ENCODE results near the gene OOSP2. TPM values are rescaled to one million over a fixed set of nuclear protein-coding genes. Genes with fewer than 3 reads are reported as not detected.

OOSP2 gene
- total and polyA plus RNA-seq, 2 donors (not counting 1 experiment from before 2014, with no cell fraction given), result not detected

- DNase-seq (no peak), ATAC-seq (ENCODE audit: low read depth) (no peak)
- H3K4me2 ChIP-seq (replicated peaks; ENCODE audit: low read depth, low read length, poor library complexity, severe bottlenecking), result no peak overlapping the region
- no peaks in the 10 kb centered on the region for H3K9me3 Mint-ChIP-seq (ENCODE audit: insufficient read depth)
- no peaks in the 10 kb centered on the region for H3K27me3 ChIP-seq (replicated peaks in 1 of 4; ENCODE audit: control extremely low read depth in 1 of 4, control insufficient read depth in 3 of 4, insufficient read depth in 4 of 4, low read length in 3 of 4)
- H3K4me1 Mint-ChIP-seq, result no peaks in the 10 kb centered on the region
- H3K4me1 ChIP-seq (ENCODE audit: control insufficient read depth in 2 of 2, insufficient read depth in 2 of 2, low read length in 2 of 2), result no peaks in the 10 kb centered on the region
- no peaks in the 10 kb centered on the region for H3K36me3 ChIP-seq (replicated peaks in 1 of 2; ENCODE audit: control extremely low read depth in 1 of 2, control insufficient read depth in 1 of 2, extremely low read depth in 1 of 2, insufficient read depth in 2 of 2, low read length in 1 of 2)
- TF ChIP-seq EZH2 (IDR thresholded peaks at IDR 0.05; ENCODE audit: borderline replicate concordance, insufficient read depth, low read depth, low read length, poor library complexity, severe bottlenecking) (no peak), CTCF (IDR thresholded peaks at IDR 0.05) (no peak)
- no peaks in the 10 kb centered on the region for H3K9me3 ChIP-seq (ENCODE audit: control extremely low read depth in 1 of 3, control insufficient read depth in 2 of 3, insufficient read depth in 1 of 3, low read length in 2 of 3)
- no peak overlapping the region for H3K27ac Mint-ChIP-seq
- CTCF ChIA-PET, result no interaction called here
- H3K4me3 ChIP-seq (ENCODE audit: control extremely low read depth in 1 of 5, extremely low read depth in 1 of 5, insufficient read depth in 1 of 5, low read depth in 2 of 5, low read length in 4 of 5), result no peak overlapping the region
- H3K27ac ChIP-seq (ENCODE audit: low read length in 2 of 2), result no peak overlapping the region
- intact Hi-C loops (cut with micrococcal nuclease), result no loop called here
- H3K9ac ChIP-seq (ENCODE audit: low read length), result no peak overlapping the region
- POLR2A ChIA-PET, result no interaction called here
- H3K4me3 Mint-ChIP-seq, result no peak overlapping the region
- H2AFZ ChIP-seq (ENCODE audit: insufficient read depth, low read depth, low read length, poor library complexity, severe bottlenecking), result no peak overlapping the region
- no peaks in the 10 kb centered on the region for H4K20me1 ChIP-seq (ENCODE audit: control insufficient read depth, insufficient read depth, low read length, poor library complexity, severe bottlenecking)
- H3K79me2 ChIP-seq (ENCODE audit: control insufficient read depth, insufficient read depth, low read length), result no peaks in the 10 kb centered on the region
- no CpG with 5 or more reads among the region's 1 CpG for WGBS (ENCODE audit: insufficient coverage)
- peaks cover 21% of the 10 kb centered on the region for H3K27me3 Mint-ChIP-seq
Observed at GRCh38 chr11:60005360-60005759, 34.8 kb upstream of the OOSP2 start.

DNA sequence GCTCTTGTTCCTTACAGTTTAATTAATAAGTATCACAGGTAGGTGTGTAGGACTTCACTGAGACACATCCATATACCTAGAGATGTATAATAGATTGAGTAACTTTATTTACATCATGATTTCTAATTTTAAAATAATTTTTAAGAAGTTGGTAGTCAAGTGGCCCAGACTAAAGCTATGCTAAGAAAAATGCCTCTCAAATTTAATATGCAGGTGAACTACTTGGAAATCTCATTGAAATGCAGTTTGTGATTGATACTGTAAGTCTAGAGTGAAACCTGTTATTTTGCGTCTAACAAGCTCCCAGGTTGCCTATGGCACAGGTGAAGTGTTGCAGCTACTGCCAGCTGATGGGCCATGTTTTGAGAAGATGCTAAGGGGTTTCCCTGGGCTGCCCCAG lies 23.3 kb upstream of the OOSP2 start, which contains the start of gene OOSP4B:
OOSP4B (plus strand) TSS at position 301 of the 400 bp plus-strand sequence.
- H3K4me3 Mint-ChIP-seq, result no peak within 1 kb of the TSS
- H4K20me1 ChIP-seq (ENCODE audit: control insufficient read depth, insufficient read depth, low read length, poor library complexity, severe bottlenecking), result no peaks in the 10 kb centered on the region
- H3K27me3 ChIP-seq (replicated peaks in 1 of 4; ENCODE audit: control extremely low read depth in 1 of 4, control insufficient read depth in 3 of 4, insufficient read depth in 4 of 4, low read length in 3 of 4), result no peaks in the 10 kb centered on the region
- H3K4me3 ChIP-seq (ENCODE audit: control extremely low read depth in 1 of 5, extremely low read depth in 1 of 5, insufficient read depth in 1 of 5, low read depth in 2 of 5, low read length in 4 of 5), result no peak within 1 kb of the TSS
- CTCF ChIA-PET, result no interaction called here
- no peaks in the 10 kb centered on the region for H3K79me2 ChIP-seq (ENCODE audit: control insufficient read depth, insufficient read depth, low read length)
- ATAC-seq (ENCODE audit: low read depth) (no peak), DNase-seq (no peak)
- H3K9me3 Mint-ChIP-seq (ENCODE audit: insufficient read depth), result no peaks in the 10 kb centered on the region
- H3K9me3 ChIP-seq (ENCODE audit: control extremely low read depth in 1 of 3, control insufficient read depth in 2 of 3, insufficient read depth in 1 of 3, low read length in 2 of 3), result peaks cover 0 to 7% (median 0%) of the 10 kb centered on the region in 3 donors
- no peak within 1 kb of the TSS for H3K27ac Mint-ChIP-seq
- H3K36me3 ChIP-seq (replicated peaks in 1 of 2; ENCODE audit: control extremely low read depth in 1 of 2, control insufficient read depth in 1 of 2, extremely low read depth in 1 of 2, insufficient read depth in 2 of 2, low read length in 1 of 2), result no peaks in the 10 kb centered on the region
- H2AFZ ChIP-seq (ENCODE audit: insufficient read depth, low read depth, low read length, poor library complexity, severe bottlenecking), result no peak within 1 kb of the TSS
- no peak within 1 kb of the TSS for H3K4me2 ChIP-seq (replicated peaks; ENCODE audit: low read depth, low read length, poor library complexity, severe bottlenecking)
- no peaks in the 10 kb centered on the region for H3K4me1 ChIP-seq (ENCODE audit: control insufficient read depth in 2 of 2, insufficient read depth in 2 of 2, low read length in 2 of 2)
- TF ChIP-seq EZH2 (IDR thresholded peaks at IDR 0.05; ENCODE audit: borderline replicate concordance, insufficient read depth, low read depth, low read length, poor library complexity, severe bottlenecking) (no peak), CTCF (IDR thresholded peaks at IDR 0.05) (no peak)
- POLR2A ChIA-PET, result no interaction called here
- WGBS (ENCODE audit: insufficient coverage), result 100% methylated on average over 1 of the region's 1 CpG
- H3K27me3 Mint-ChIP-seq, result peaks cover 13% of the 10 kb centered on the region
- no peak within 1 kb of the TSS for H3K9ac ChIP-seq (ENCODE audit: low read length)
- H3K27ac ChIP-seq (ENCODE audit: low read length in 2 of 2), result no peak within 1 kb of the TSS
- intact Hi-C loops (cut with micrococcal nuclease), result no loop called here
- H3K4me1 Mint-ChIP-seq, result no peaks in the 10 kb centered on the region
